ENCODE data around the gene IGF2R. TPM values are rescaled to one million over a fixed set of nuclear protein-coding genes. Genes with fewer than 3 reads are reported as not detected.
"Not testable (repeated sequence)": the region's sequence is repeated elsewhere in the genome, so short reads cannot be mapped to it uniquely, and the experiment has no call there.

The IGF2R gene
- polyA plus RNA-seq, 1 donor (not counting 4 experiments of a cell fraction or from before 2014, with no cell fraction given), result 40.9 TPM

DNA sequence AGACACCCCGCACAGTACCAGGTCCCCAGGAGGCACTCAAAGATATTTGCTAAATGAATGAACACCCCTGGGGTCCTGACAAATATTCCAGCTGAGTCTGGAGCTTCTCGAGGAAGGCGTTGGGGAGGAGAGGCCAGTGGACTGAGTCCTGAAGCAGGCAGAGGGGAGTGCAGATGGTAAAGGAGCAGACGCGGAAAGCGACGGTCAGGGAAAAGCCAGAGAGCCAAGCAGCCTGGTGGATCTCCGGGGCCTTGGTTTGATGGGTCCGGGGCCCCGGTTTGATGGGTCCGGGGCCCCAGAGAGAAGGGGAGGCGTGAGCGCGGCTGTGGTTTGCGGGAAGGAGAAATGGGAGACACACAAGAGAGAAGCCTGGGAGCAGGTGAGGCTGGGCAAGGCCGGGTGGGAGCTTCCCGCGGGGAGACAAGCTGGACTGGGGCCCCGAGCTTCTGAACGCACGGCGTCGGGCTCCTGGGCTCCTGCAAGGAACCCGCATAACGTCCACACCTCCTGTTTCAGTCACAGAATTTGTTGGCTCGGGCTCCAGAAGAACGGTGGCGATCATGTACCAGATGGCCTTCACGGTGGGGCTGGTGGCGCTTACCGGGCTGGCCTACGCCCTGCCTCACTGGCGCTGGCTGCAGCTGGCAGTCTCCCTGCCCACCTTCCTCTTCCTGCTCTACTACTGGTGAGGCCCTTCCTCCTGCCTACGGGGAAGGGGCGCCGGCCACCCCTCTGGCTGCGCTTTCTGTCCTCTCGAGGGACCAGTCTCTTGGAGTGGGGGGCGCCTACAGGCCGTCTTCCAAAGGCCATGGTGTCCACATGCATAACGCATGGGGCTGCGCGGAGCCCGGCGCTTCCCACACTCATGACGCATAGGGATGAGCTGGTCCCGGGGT, 164.8 kb downstream of the IGF2R start:
- Histone ChIP-seq H3K4me3 (ENCODE audit: control insufficient read depth in 2 of 3, extremely low read depth in 1 of 3, insufficient read depth in 2 of 3, low read depth in 1 of 3, low read length in 3 of 3) (no peak overlapping the region), H3K4me1 (ENCODE audit: control insufficient read depth, extremely low read depth, insufficient read depth, low read length) (peaks cover 4% of the 10 kb centered on the region), H4K20me1 (ENCODE audit: control insufficient read depth, extremely low read depth, insufficient read depth, low read length) (no peaks in the 10 kb centered on the region), H3K27ac (ENCODE audit: control insufficient read depth, insufficient read depth, low read length) (no peak overlapping the region), H2AFZ (ENCODE audit: control insufficient read depth, low read length) (no peak overlapping the region), H3K9me1 (ENCODE audit: control insufficient read depth, extremely low read depth, insufficient read depth, low read length) (no peaks in the 10 kb centered on the region), H3K4me2 (ENCODE audit: control insufficient read depth, extremely low read depth, insufficient read depth, low read depth, low read length) (no peak overlapping the region), H3K36me3 (ENCODE audit: control insufficient read depth in 2 of 2, extremely low read depth in 1 of 2, insufficient read depth in 2 of 2, low read length in 2 of 2) (peaks cover 0 to 4% of the 10 kb centered on the region in 2 experiments), H3K9ac (ENCODE audit: control insufficient read depth, extremely low read depth, insufficient read depth, low read length) (no peak overlapping the region), H3K27me3 (ENCODE audit: control insufficient read depth, extremely low read depth, insufficient read depth, low read length) (no peaks in the 10 kb centered on the region), H3K9me3 (ENCODE audit: control insufficient read depth, low read depth, low read length) (no peaks in the 10 kb centered on the region), H3K79me2 (ENCODE audit: control insufficient read depth, insufficient read depth, low read length) (no peaks in the 10 kb centered on the region)
- dilution Hi-C loops (cut with MboI; ENCODE audit: extremely low pct_ligation_motif_present, low sequenced_read_pairs), result no loop called here
- FAIRE-seq, result no peak
- DNase-seq (ENCODE audit: low read depth, low spot score), result no peak
- TF ChIP-seq EZH2 (IDR thresholded peaks at IDR 0.05; ENCODE audit: low read length), result no peak

DNA sequence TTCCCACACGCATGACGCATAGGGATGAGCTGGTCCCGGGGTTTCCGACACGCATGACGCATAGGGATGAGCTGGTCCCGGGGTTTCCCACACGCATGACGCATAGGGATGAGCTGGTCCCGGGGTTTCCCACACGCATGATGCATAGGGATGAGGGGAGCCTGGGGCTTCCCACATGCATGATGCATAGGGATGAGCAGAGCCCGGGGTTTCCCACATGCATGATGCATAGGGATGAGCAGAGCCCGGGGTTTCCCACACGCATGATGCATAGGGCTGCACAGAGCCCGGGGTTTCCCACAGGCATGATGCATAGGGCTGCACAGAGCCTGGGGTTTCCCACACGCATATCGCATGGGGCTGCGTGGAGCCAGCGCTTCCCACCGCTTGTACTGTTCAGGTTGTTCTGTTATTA, 165.5 kb downstream of the IGF2R start:
- H3K4me2 ChIP-seq (ENCODE audit: control insufficient read depth, extremely low read depth, insufficient read depth, low read depth, low read length); H2AFZ ChIP-seq (ENCODE audit: control insufficient read depth, low read length); H3K79me2 ChIP-seq (ENCODE audit: control insufficient read depth, insufficient read depth, low read length); H3K9me1 ChIP-seq (ENCODE audit: control insufficient read depth, extremely low read depth, insufficient read depth, low read length); DNase-seq (ENCODE audit: low read depth, low spot score); H3K36me3 ChIP-seq (ENCODE audit: control insufficient read depth in 2 of 2, extremely low read depth in 1 of 2, insufficient read depth in 2 of 2, low read length in 2 of 2); H3K9ac ChIP-seq (ENCODE audit: control insufficient read depth, extremely low read depth, insufficient read depth, low read length); H4K20me1 ChIP-seq (ENCODE audit: control insufficient read depth, extremely low read depth, insufficient read depth, low read length); FAIRE-seq; dilution Hi-C loops (cut with MboI; ENCODE audit: extremely low pct_ligation_motif_present, low sequenced_read_pairs); H3K9me3 ChIP-seq (ENCODE audit: control insufficient read depth, low read depth, low read length); H3K4me3 ChIP-seq (ENCODE audit: control insufficient read depth in 2 of 3, extremely low read depth in 1 of 3, insufficient read depth in 2 of 3, low read depth in 1 of 3, low read length in 3 of 3); H3K27me3 ChIP-seq (ENCODE audit: control insufficient read depth, extremely low read depth, insufficient read depth, low read length); H3K27ac ChIP-seq (ENCODE audit: control insufficient read depth, insufficient read depth, low read length): not testable (repeated sequence)
- peaks cover 10% of the 10 kb centered on the region for H3K4me1 ChIP-seq (ENCODE audit: control insufficient read depth, extremely low read depth, insufficient read depth, low read length)

DNA sequence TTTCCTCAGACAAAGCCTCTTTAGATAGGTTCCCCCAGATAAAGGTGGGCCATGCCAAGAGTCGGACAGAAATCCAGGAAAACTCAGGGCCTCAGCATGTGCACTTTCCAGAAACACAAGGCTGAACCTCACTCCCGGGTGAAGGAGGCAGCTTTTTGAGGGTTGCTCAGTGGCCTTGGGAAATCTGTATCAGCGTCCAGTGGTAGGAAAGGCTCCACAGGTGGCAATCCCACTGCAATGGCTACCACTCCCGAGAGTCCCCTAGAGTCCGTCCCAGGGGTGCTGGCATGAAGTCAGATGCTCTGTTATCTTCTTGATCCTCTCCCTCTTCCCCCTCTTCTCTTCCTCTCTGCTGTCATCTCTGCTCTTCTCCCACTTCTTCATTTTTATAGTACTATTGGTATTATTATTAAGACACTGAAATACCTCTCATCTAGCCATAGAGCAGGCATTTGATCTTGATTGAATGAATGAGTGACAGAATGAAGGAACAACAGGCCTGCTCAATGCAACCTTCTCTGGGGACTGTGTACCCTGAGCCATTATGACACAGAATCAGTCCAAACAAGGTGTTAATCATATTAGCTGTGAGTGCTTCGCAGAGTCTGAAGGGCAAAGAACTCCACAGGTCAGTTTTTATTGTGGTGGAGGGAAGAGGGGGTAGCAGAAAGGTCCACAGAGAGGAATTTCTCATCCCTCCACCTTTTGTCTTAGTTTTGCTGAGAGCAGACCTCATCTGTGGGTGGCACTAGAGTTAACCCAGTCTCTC, 166.1 kb downstream of the IGF2R start:
- Histone ChIP-seq H3K4me3 (ENCODE audit: control insufficient read depth in 2 of 3, extremely low read depth in 1 of 3, insufficient read depth in 2 of 3, low read depth in 1 of 3, low read length in 3 of 3) (no peak overlapping the region), H3K79me2 (ENCODE audit: control insufficient read depth, insufficient read depth, low read length) (no peaks in the 10 kb centered on the region), H3K9me3 (ENCODE audit: control insufficient read depth, low read depth, low read length) (no peaks in the 10 kb centered on the region), H4K20me1 (ENCODE audit: control insufficient read depth, extremely low read depth, insufficient read depth, low read length) (no peaks in the 10 kb centered on the region), H3K27me3 (ENCODE audit: control insufficient read depth, extremely low read depth, insufficient read depth, low read length) (no peaks in the 10 kb centered on the region), H2AFZ (ENCODE audit: control insufficient read depth, low read length) (no peak overlapping the region), H3K4me1 (ENCODE audit: control insufficient read depth, extremely low read depth, insufficient read depth, low read length) (peaks cover 10% of the 10 kb centered on the region), H3K4me2 (ENCODE audit: control insufficient read depth, extremely low read depth, insufficient read depth, low read depth, low read length) (no peak overlapping the region), H3K9ac (ENCODE audit: control insufficient read depth, extremely low read depth, insufficient read depth, low read length) (no peak overlapping the region), H3K27ac (ENCODE audit: control insufficient read depth, insufficient read depth, low read length) (no peak overlapping the region), H3K9me1 (ENCODE audit: control insufficient read depth, extremely low read depth, insufficient read depth, low read length) (no peaks in the 10 kb centered on the region), H3K36me3 (ENCODE audit: control insufficient read depth in 2 of 2, extremely low read depth in 1 of 2, insufficient read depth in 2 of 2, low read length in 2 of 2) (peaks cover 0 to 4% of the 10 kb centered on the region in 2 experiments)
- dilution Hi-C loops (cut with MboI; ENCODE audit: extremely low pct_ligation_motif_present, low sequenced_read_pairs), result no loop called here
- DNase-seq (ENCODE audit: low read depth, low spot score) (no peak), FAIRE-seq (no peak)
- no peak for TF ChIP-seq EZH2 (IDR thresholded peaks at IDR 0.05; ENCODE audit: low read length)
- TF ChIP-seq, protein P1, sequence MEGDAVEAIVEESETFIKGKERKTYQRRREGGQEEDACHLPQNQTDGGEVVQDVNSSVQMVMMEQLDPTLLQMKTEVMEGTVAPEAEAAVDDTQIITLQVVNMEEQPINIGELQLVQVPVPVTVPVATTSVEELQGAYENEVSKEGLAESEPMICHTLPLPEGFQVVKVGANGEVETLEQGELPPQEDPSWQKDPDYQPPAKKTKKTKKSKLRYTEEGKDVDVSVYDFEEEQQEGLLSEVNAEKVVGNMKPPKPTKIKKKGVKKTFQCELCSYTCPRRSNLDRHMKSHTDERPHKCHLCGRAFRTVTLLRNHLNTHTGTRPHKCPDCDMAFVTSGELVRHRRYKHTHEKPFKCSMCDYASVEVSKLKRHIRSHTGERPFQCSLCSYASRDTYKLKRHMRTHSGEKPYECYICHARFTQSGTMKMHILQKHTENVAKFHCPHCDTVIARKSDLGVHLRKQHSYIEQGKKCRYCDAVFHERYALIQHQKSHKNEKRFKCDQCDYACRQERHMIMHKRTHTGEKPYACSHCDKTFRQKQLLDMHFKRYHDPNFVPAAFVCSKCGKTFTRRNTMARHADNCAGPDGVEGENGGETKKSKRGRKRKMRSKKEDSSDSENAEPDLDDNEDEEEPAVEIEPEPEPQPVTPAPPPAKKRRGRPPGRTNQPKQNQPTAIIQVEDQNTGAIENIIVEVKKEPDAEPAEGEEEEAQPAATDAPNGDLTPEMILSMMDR (optimal IDR thresholded peaks at IDR 0.05 in 1 of 3, IDR thresholded peaks at IDR 0.05 in 1 of 3, conservative IDR thresholded peaks at IDR 0.05 in 1 of 3; ENCODE audit: extremely low read depth in 1 of 3, insufficient read depth in 2 of 3, low read length in 3 of 3), result no peak

Measured in keratinocyte (primary cell).